ENCODE data around the gene TCF3.

The TCF3 gene

DNA sequence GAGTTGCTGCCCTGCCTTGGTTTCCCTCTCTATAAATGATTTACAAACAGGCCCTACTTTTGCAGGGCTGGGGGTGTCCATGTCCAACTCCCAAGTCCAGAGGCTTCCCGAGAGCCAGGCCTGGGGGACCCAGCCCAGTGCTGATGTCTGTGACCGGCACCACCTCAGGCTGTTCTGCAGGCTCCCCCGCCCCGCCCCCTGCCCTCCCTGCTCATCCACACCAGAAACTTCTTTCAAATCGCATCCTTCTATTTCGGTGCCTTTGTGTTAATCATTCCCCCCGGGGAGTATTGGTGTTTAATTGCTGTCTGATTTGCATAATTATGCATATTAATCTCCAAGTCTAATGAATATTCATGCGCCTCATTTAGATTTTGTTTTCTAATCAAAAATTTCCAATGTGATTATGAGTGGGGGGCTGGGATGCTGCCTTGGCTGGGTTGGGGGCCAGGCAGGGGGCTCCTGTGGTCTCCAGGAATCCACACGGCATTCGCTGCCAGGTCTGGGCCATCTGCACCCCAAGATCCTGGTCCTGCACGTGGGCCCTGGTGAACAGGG lies 19.1 kb downstream of the TCF3 start:
- Histone ChIP-seq H2AFZ (ENCODE audit: low read depth, low read length, severe bottlenecking) (no peak overlapping the region), H3F3A (ENCODE audit: insufficient read depth) (peaks cover 4% of the 10 kb centered on the region; the same call in 1 of the 2 replicates), H3K27ac (ENCODE audit: low read depth, low read length) (no peak overlapping the region), H3K27me3 (ENCODE audit: low read length) (no peaks in the 10 kb centered on the region), H3K9ac (ENCODE audit: low read length) (no peak overlapping the region), H3K79me2 (ENCODE audit: insufficient read depth, low read length) (peaks cover 83% of the 10 kb centered on the region), H3K4me2 (ENCODE audit: low read depth, low read length, poor library complexity, severe bottlenecking) (no peak overlapping the region), H3K4me3 (ENCODE audit: insufficient read depth, low read length, poor library complexity, severe bottlenecking) (no peak overlapping the region), H3K36me3 (ENCODE audit: low read length) (peaks cover 14% of the 10 kb centered on the region), H3K9me2 (replicated peaks; ENCODE audit: insufficient read depth, low read length) (no peaks in the 10 kb centered on the region), H4K20me1 (ENCODE audit: low read depth, low read length) (peaks cover 27% of the 10 kb centered on the region), H3K9me3 (ENCODE audit: insufficient read depth, low read length) (no peaks in the 10 kb centered on the region)
- TF ChIP-seq EZH2phosphoT487 (conservative IDR thresholded peaks at IDR 0.05; ENCODE audit: low read length) = no peak
- TF ChIP-seq, protein P1, sequence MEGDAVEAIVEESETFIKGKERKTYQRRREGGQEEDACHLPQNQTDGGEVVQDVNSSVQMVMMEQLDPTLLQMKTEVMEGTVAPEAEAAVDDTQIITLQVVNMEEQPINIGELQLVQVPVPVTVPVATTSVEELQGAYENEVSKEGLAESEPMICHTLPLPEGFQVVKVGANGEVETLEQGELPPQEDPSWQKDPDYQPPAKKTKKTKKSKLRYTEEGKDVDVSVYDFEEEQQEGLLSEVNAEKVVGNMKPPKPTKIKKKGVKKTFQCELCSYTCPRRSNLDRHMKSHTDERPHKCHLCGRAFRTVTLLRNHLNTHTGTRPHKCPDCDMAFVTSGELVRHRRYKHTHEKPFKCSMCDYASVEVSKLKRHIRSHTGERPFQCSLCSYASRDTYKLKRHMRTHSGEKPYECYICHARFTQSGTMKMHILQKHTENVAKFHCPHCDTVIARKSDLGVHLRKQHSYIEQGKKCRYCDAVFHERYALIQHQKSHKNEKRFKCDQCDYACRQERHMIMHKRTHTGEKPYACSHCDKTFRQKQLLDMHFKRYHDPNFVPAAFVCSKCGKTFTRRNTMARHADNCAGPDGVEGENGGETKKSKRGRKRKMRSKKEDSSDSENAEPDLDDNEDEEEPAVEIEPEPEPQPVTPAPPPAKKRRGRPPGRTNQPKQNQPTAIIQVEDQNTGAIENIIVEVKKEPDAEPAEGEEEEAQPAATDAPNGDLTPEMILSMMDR (IDR thresholded peaks at IDR 0.05; ENCODE audit: insufficient read depth, low read length, poor library complexity, severe bottlenecking) = no peak

DNA sequence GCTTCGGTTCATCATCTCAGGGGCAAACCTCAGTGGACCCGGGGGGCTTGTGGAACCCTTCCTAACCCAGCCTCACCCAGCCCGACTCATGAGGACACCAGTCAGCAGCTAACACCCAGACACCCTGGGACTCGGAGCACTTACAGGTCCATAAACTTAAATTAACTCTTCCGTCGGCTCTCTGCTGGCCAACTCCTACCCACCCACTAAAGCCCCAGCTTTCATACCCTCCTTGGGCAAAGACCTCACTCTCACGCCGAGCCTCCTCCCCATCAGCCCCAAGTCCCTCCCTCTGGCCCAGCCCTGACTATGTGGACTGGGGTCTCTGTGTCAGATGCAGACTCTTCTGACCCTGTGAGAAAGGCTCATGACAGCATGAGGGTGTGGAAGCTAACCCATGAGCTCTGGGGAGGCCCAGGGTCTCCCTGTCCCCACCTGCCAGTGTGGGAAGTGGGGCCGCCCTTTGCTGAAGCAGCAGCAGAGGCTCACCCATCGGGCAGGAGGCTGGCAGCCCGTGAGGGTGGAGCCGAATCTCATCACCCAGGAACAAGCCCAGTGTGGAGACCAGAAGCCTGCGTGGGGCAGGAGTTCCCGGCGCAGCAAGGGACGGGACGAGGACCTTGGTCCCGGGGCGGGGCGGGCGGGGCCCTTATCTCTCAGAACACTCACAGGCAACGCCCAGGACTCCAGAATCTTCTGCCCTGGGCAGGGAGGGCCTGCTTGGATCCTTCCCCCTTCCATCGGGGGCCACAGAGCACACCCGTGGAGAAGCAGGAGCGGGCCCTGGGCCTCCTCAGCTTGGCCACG lies 19.8 kb downstream of the TCF3 start:
- no peak overlapping the region for H2AFZ ChIP-seq (ENCODE audit: low read depth, low read length, severe bottlenecking)
- no peak overlapping the region for H3K4me2 ChIP-seq (ENCODE audit: low read depth, low read length, poor library complexity, severe bottlenecking)
- H3F3A ChIP-seq (ENCODE audit: insufficient read depth) = peaks cover 4% of the 10 kb centered on the region; the same call in 1 of the 2 replicates
- H3K27me3 ChIP-seq (ENCODE audit: low read length) = no peaks in the 10 kb centered on the region
- H4K20me1 ChIP-seq (ENCODE audit: low read depth, low read length) = peaks cover 20% of the 10 kb centered on the region
- no peaks in the 10 kb centered on the region for H3K9me3 ChIP-seq (ENCODE audit: insufficient read depth, low read length)
- no peak for TF ChIP-seq EZH2phosphoT487 (conservative IDR thresholded peaks at IDR 0.05; ENCODE audit: low read length)
- TF ChIP-seq, protein P1 (IDR thresholded peaks at IDR 0.05; ENCODE audit: insufficient read depth, low read length, poor library complexity, severe bottlenecking) = no peak
- no peaks in the 10 kb centered on the region for H3K9me2 ChIP-seq (replicated peaks; ENCODE audit: insufficient read depth, low read length)
- H3K79me2 ChIP-seq (ENCODE audit: insufficient read depth, low read length) = peaks cover 76% of the 10 kb centered on the region
- no peak overlapping the region for H3K9ac ChIP-seq (ENCODE audit: low read length)
- H3K27ac ChIP-seq (ENCODE audit: low read depth, low read length) = no peak overlapping the region
- no peak overlapping the region for H3K4me3 ChIP-seq (ENCODE audit: insufficient read depth, low read length, poor library complexity, severe bottlenecking)
- peaks cover 8% of the 10 kb centered on the region for H3K36me3 ChIP-seq (ENCODE audit: low read length)

DNA sequence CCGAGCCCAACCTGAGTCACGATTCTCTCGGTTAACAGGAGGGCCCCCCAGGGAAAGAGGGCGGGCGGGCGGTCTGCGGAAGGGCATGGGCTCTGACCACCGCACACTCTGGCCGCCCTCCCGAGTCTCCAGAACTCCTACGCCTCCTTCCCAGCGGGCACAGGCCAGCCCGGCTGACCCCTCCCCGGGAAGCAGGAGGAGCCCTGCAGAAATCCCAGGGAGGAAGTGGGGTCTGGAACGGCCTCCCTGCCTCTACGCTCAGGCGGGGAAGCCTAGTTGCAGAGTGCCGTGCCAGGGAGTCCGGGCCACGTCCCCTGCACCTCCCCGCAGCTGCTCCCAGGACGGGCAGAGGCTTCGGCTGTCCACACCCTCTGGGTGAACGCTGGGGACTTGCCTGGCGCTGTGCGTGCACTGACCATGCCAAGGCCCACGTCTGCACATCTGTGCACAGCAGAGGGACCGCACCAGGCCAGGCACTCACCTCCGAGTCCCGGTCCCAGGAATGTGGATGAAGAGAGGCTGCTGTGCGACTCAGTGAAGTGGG lies 20.8 kb downstream of the TCF3 start:
- H3K4me3 ChIP-seq (ENCODE audit: insufficient read depth, low read length, poor library complexity, severe bottlenecking) = no peak overlapping the region
- H3K9me2 ChIP-seq (replicated peaks; ENCODE audit: insufficient read depth, low read length) = no peaks in the 10 kb centered on the region
- no peak overlapping the region for H3K9ac ChIP-seq (ENCODE audit: low read length)
- peaks cover 8% of the 10 kb centered on the region for H3K36me3 ChIP-seq (ENCODE audit: low read length)
- peaks cover 65% of the 10 kb centered on the region for H3K79me2 ChIP-seq (ENCODE audit: insufficient read depth, low read length)
- no peak overlapping the region for H2AFZ ChIP-seq (ENCODE audit: low read depth, low read length, severe bottlenecking)
- H3K27ac ChIP-seq (ENCODE audit: low read depth, low read length) = no peak overlapping the region
- TF ChIP-seq, protein P1 (IDR thresholded peaks at IDR 0.05; ENCODE audit: insufficient read depth, low read length, poor library complexity, severe bottlenecking) = no peak
- no peak for TF ChIP-seq EZH2phosphoT487 (conservative IDR thresholded peaks at IDR 0.05; ENCODE audit: low read length)
- H3K27me3 ChIP-seq (ENCODE audit: low read length) = no peaks in the 10 kb centered on the region
- H3K4me2 ChIP-seq (ENCODE audit: low read depth, low read length, poor library complexity, severe bottlenecking) = no peak overlapping the region
- no peaks in the 10 kb centered on the region for H3K9me3 ChIP-seq (ENCODE audit: insufficient read depth, low read length)
- H3F3A ChIP-seq (ENCODE audit: insufficient read depth) = peaks cover 4% of the 10 kb centered on the region; the same call in 1 of the 2 replicates
- H4K20me1 ChIP-seq (ENCODE audit: low read depth, low read length) = peaks cover 19% of the 10 kb centered on the region
